ENCODE results near the gene SCAI.
"Not testable (repeated sequence)": the region's sequence is repeated elsewhere in the genome, so short reads cannot be mapped to it uniquely, and the experiment has no call there.

SCAI gene

DNA sequence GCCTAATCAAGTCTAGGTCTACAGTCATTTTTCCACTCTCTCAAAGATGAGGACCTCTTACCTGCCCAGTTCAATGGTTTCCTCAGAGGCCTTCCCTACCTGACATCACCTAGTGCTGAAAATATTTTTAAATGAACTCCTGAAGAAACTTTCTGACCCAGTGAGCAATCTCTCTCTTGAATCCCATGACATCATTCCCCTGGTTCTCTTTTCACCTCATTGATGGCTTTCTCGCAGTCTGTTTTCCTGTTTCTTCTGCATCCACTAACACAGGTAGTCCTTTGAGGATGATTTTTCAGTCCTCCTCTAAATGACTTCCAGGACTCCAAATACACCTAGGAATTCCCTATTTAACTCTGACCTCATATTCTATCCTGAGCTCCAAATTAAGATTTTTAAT lies 40.3 kb downstream of the SCAI start:
- no peak for DNase-seq

DNA sequence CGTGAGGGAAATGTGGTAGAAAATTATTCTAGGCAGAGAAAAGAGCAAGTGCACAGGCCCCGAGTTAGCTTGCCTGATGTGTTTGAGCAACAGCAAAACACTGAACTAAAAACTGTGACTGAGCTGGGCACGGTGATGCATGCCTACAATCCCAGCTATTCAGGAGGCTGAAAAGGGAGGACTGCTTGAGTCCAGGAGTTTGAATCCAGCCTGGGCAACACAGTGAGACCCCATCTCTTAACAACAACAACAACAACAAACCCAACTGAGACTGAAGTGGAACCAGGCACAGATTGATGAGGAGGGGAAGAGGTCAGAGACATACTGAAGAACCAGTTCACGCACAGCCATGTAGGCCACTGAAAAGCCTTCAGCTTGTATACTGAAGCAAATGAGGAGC lies 42.5 kb downstream of the SCAI start:
- DNase-seq: no peak

DNA sequence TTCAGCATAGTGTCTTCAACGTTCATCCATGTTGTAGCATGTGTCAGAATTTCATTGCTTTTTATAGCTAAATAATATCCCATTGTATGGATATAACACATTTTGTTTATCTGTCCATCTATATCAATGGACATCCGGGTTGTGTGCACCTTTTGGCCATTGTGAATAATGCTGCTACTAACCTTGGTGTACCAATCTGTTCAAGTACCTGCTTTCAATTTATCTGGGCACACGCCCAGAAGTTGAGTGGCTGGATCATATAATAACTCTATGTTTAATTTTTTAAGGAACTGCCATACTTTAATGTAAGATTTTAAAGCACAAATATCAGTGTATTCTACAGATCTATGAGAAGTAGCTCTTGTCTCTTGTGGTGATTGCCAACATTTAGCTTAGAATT lies 43.5 kb downstream of the SCAI start:
- no peak for DNase-seq

DNA sequence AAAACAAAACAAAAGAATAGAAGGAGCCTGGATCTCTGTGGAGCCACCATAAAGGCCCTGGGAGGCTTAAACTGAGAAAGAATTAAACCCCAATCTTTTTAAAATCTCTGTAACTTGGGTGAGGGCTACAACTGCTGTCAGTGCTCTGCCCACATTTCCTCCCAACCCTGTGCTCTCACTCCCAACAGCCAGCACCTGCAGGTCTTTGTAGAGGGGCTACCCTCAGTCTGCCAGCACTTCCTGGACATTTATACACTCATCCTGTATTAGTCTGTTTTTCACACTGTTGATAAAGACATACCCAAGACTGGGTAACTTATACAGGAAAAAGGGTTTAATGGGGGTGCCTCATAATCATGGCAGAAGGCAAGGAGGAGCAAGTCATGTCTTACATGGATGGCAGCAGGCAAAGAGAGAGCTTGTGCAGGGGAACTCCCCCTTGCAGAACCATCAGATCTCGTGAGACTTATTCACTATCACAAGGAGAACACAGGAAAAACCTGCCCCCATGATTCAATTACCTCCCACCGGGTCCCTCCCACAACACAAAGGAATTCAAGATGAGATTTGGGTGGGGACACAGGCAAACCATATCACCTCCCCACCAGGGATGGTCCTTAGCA lies 47.4 kb downstream of the SCAI start:
- DNase-seq: no peak

DNA sequence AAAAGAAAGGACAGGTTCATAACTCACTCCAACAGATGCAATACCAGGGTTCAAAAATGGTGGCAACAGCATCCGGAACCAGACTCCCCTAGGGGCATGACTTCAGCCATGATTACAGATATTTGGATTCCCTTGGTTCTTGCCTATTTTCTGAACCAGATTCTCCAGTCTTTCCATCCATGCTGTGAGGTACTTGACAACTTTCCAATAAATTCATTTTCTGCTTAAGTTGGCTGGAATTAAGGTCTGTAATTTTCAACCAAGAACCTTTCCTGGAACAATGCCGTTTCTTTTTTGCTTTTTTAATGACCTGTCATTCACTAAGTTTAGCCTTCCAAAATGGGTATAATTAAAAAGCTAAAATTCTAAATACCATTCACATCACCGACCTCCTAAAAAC lies 52.2 kb downstream of the SCAI start:
- no peak for DNase-seq

DNA sequence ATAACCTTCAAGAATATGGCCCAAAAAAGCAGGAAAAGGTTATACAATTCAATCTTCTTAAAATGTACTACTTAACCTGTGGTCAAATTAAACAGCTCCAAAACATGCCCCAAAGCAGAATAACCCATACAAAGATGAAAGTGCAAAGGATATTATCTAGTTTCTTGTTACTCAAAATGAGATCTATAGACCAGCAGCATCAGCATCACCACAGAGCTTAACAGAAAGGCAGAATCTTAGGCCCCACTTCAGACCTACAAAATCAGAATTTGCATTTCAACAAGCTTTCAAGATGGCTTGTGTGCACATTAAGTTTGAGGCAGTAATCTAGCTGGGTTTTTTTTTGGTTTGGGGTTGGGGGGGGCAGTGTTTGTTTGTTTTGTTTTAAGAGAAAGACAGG lies 54.0 kb downstream of the SCAI start:
- no peak for DNase-seq

DNA sequence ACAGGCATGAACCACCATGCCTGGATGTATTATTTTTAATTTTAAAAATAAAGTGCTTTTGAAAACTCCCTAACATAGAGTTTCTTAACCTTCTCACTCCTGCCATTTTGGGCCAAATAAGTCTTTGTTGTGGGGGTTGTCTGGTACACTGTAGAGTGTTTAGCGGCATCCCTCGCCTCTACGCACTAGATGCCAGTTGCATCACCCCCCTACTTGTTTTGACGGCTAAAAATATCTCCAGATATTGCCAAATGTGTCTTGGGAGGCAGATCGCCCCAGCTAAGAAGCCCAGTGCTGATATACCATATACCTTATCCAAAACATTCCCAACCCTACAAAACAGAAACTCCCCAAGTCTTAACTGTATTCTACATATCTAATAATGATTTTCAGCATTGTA lies 54.6 kb downstream of the SCAI start:
- DNase-seq: no peak

DNA sequence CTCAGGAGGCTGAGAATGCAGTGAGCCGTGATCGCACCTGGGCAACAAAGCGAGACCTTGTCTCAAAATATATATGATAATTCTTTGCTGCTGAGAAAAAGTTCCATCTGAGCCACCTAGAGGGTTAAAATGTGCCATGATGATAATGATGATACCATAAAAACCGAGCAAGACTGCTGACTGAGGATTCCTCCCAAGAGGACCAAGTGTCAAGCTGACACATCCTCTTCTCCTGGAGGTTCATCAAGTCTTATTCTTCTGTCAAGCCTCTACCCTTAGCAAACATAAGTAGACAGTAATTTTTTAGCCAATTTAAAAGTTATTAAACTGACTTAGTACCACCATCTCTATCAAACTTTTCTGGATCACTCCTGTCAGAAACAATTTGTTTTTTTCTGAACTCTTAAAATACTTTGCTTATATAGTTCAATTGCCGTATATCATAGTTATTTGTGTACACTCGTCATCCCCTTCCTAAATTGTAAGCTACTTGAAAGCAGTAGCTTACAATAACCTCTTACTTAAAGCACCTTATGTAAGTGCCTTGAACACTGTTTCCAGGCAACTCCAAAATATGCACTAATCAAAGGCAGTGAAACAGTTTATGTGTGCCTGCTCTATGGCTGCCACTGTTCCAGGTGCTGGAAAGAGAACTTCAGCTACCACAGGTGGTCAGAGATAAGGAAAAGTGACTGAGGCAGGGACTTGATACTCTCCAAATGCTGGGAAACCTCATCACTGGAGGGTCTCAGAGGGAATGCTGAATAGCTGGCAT lies 57.4 kb downstream of the SCAI start:
- no peak for DNase-seq

DNA sequence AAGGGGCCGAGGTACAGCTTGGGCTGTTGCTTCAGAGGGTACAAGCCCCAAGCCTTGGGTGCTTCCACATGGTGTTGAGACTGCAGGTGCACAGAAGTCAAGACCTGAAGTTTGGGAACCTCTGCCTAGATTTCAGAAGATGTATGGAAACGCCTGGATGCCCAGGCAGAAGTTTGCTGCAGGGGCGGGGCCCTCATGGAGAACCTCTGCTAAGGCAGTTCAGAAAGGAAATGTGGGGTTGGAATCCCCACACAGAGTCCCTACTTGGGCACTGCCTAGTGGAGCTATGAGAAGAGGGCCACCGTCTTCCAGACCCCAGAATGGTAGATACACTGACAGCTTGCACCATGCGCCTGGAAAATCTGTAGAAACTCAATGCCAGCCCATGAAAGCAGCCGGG lies 61.1 kb downstream of the SCAI start:
- DNase-seq: not testable (repeated sequence)

DNA sequence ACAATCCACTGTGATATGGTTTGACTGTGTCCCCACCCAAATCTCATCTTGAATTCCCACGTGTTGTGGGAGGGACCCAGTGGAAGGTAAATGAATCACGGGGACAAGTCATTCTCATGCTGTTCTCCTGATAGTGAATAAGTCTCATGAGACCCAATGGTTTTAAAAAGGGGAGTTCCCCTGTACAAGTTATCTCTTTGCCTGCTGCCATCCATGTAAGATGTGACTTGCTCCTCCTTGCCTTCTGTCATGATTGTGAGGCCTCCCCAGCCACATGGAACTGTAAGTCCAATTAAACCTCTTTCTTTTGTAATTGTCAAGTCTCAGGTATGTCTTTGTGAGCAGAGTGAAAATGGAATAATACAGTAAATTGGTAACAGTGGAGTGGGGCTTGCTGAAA lies 62.5 kb downstream of the SCAI start:
- DNase-seq: not testable (repeated sequence)

DNA sequence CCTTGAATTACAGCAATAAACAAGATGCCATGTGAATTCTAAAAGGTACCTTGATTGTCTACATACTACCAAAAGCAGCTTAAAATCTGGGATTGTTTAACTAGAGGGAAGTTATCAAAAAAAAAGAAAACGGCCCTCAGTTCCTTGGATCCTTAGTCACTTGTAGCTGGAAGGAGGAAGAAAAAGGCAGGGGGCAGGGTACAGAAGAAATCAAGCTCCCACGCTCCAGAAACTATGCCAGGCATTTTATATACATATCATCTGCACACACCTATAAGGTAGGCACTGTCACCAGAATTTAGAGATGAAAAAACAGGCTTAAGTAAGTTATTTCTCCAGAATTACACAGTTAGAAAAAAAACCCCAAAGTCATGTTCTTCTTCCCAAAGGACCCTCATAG lies 63.4 kb downstream of the SCAI start:
- DNase-seq: no peak

DNA sequence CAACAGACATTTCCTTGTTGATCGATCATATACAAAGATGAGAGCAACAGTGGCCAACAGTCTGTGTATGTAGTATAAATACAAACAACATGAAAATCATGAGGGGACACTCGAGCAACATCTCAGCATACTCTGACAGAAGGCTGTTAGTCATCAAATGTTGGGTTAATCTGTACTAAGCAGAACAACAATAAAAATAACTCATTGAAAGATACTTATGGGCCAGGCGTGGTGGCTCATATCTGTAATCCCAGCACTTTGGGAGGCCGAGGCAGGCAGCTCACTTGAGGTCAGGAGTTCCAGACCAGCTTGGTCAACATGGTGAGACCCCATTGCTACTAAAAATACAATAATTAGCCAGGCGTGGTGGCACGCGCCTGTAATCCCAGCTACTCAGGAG lies 67.3 kb downstream of the SCAI start:
- no peak for DNase-seq

DNA sequence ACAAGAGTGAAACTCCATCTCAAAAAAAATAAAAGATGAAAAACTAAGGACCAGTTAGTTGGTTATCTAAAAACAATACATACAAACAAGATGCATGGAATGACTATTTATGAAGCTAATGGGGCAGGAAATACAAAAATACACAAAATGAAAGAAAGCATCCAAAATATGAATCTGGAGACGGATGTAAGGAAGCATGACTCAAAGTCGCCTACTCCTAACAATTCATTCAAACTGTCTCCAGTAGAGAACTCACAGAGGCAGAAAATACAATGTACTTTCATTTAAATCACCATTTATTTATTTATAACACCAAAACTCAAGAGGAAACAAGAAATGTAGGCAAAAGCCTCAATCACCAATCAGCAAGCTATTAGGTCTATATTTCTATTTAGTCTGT lies 68.4 kb downstream of the SCAI start:
- no peak for DNase-seq

DNA sequence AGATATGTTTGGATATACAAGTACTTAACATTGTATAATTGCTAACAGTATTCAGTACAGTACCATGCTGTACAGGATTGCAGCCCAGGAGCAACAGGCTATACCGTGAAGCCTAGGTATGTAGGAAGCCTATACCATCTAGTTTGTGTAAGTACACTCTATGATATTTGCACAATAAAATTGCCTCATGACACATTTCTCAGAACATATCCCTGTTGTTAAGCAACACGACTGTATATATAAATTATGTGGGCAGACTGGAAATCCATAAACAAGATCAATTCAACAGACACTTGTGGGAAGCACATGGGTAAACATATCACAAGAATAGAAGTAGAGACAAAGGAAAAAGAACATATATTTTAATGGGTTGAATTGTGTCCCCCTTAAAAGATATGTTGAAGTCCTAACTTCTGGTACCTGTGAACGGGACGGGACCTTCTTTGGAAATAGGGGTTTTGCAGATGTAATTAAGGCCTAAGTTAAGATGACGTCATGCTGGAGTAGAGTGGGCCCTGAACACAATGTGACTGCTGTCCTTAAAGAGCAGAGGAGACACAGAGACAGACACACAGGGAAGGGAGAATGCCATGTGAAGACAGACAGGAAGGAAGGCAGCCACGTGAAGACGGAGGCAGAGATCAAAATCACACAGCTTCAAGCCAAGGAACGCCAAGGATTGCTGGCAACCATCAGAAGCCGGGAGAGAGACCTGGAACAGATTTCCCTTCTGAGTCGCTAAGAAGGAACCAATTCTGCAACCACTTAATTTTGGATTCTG lies 76.3 kb downstream of the SCAI start:
- DNase-seq: no peak

DNA sequence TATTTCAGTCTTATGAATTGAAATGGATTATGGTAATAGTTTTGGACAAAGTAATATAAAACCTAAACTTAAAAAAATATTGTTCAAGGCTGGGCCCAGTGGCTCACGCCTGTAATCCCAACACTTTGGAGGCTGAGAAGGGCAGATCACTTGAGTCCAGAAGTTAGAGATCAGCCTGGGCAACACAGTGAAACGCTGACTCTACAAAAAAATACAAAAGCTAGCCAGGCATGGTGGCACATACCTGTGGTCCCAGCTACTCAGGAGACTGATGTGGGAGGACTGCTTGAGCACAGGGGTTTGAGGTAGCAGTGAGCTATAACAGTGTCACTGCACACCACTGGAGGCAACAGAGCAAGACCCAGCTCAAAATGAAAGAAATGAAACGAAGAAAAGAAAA lies 81.9 kb downstream of the SCAI start:
- DNase-seq: no peak

DNA sequence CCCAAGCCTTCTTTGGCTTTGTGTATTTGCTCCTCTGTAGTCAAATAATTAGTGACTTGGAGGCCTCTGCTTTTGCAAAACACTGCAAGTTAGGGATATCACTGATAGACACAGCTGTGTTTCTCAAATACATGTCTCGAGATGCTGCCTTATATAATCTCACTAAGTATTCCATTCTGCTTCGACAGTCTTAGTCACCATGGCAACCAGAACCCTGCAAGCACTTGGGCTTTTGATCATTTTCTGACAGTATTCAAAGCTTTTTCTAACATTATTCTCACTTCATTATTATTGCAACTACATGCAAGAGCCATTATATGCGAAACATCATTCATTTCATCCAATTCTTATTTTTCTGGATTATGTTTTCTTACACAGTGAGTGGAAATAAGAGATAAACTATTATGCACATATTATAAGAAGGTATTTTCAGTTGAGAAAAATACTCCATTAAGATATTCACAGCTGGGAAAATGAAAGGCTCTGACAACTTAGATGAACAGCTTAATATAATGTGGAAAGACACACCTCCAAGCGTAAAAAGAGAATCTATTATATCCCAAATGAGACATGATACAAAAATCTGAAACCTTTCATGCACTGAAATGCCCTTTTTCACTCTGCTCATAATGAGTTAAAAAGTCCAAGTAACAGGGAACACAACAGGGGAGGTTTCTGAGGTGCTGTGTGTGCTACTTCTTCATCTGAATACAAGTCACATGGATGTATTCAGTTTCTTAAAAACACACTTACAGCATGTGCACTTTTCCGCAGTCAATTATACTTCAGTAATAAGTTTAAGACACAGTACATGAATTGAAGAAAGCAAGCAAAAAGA lies 93.9 kb downstream of the SCAI start:
- DNase-seq: no peak

DNA sequence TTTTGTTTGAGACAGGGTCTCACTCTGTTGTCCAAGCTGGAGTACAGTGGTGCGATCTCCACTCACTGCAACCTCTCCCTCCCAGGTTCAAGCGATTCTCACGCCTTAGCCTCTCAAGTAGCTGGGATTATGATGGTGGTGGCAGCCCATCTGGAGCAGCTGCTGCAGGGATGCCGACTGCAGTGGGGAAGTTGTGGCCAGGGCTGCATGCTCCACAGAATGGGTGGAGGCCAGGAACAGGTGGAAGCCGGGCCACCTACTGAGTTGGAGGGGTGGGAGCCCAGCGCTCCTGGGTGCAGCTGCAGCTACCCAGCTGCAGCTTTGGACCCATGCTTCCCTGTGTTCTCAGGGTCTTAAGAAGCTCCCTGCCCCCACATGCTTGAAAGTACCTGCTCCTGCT lies 99.7 kb downstream of the SCAI start:
- no peak for DNase-seq

DNA sequence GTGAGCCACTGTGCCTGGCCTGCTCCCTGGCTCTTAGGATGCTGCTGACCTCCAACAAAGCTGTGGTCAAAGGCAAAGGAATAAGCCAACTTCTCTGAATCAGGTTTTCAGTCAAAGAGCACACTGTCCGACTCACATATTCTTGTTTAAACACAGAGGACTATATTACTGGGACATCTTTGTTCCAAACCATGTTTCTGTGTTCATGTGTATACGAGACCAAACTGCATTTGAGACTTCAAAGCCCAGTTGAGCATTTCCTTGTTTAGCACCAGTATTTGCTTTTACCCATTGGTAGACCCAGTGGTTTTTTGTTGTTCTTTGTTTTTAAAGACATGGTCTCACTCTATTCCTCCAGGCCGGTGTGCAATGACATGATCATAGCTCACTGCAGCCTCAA lies 100.2 kb downstream of the SCAI start:
- DNase-seq: no peak

DNA sequence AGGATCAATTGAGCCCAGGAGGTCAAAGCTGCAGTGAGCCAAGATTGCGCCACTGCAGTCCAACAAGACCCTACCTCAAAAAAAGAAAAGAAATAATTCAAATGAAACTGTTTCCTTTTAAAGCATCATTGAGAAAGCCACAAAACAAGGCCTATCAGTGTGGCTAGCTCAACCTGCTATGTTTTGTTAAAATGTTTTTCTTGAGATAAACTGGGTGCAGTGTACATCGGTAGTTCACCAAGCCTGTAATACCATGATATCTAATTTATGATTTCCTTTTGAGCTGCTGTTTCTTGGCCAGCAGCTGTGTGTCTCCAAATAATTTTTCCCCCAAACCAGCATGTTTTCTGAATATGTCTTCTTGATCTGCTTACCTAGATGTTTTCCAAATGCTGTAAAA lies 105.2 kb downstream of the SCAI start:
- no peak for DNase-seq

DNA sequence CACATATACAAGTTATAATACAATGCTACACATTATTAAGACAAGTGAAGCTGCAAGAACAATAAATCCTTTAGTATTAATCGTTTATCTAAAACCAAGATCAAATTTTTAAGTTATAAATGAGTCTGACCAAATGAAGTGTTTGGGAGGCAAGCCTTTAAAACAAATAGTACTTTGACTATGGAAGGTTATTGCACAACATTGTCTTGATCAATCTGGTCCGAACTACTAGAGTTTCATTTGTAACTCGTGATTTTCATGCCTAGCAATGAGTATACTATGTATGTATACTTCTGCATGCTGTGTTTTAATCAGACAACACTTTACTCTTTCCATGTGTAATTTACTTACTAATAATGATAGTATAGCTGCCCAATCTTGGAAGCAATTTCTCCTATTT lies 115.3 kb downstream of the SCAI start:
- no peak for DNase-seq

DNA sequence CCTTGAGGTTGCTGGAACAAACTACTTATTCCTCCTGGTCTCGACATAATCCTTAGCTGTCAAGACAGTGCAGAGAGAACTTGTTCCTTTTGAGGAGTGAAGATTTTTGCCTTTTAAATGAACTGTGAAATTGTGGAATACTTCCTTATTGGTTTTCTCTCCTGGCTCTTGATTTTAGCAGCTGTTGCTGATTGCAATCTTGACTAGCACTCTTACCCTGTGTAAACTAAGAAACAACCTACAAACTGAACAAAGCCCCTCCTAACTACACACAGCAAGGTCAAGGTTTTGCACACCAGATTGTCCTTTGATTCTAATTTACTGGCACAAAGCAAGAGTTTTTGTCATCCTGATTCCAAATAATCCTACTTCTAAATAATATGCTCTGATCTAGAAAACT lies 118.4 kb downstream of the SCAI start:
- no peak for DNase-seq

DNA sequence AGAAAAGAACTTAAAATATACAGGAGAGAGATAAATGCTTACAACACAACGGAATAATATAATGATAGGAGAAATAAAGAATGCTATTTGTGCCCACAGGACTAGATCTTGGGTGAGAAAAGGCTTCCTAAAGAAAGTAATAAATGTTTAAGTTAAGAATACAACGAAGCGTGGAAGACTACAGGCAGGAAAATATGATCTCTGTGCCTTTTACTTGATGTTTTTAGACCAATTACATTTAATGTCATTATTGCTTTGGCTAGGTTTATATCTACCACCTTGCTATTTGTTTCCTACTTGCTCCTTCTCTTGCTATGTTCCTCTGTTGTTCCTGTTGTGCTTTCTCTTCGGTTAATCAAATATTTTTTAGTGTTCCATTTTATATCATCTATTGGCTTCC lies 122.3 kb downstream of the SCAI start:
- no peak for DNase-seq

DNA sequence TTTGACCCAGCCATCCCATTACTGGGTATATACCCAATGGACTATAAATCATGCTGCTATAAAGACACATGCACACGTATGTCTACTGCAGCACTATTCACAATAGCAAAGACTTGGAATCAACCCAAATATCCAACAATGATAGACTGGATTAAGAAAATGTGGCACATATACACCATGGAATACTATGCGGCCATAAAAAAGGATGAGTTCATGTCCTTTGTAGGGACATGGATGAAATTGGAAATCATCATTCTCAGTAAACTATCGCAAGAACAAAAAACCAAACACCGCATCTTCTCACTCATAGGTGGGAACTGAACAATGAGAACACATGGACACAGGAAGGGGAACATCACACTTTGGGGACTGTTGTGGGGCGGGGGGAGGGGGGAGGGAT lies 127.7 kb downstream of the SCAI start:
- DNase-seq: not testable (repeated sequence)
